HG03060 (cell line): ENCODE results near the gene CHTOP.
"Not testable (repeated sequence)": the region's sequence is repeated elsewhere in the genome, so short reads cannot be mapped to it uniquely, and the experiment has no call there.

Source experiments
- ATAC-seq: cut with Tn5 transposase; IDR thresholded peaks from one replicate; pipeline ENCODE4 v1.9.1; 2021; ENCODE audit warnings: low read depth, moderate number of reproducible peaks; ENCODE audit not compliant: unreplicated experiment

The CHTOP gene

DNA sequence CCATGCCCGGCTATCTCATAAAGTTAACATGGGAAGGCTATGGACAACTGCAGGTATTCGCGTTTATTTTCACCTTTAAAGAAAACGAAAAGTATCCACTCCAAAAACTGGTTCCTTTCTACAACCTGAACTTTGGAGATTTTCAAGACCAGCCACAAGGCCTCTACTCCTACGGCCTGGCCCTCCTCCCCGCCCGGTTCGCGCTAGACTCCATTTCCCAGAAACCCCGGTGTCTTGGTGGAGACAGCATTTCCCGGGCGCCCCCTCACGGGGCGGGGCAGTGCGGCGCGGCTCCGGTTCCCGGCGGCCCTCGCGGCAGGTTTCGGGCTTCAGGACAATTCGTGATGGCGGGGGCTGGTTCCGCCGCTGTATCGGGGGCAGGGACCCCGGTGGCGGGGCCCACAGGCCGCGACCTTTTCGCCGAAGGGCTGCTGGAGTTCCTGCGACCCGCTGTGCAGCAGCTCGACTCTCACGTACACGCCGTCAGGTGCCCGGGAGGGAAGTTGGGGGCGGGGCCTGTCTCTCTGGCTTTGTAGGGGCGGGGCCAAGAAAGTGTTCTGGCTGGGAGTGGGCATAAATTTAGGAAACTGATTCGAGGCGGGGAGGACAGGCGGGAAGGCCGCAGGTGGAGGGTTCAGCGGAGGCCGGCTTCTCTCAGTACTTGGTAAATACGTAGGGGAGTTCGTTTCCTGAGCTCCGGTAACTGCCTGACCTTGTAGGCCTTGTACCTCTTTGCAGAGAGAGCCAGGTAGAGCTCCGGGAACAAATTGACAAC is 24.7 kb downstream of the CHTOP start, which contains the start of gene SNAPIN:
Gene SNAPIN, plus strand, starts transcription at position 304 of the 775 bp plus-strand sequence. Its CDS starts 41 bp downstream, at position 345.
- ATAC-seq, result peak; percentile 51

DNA sequence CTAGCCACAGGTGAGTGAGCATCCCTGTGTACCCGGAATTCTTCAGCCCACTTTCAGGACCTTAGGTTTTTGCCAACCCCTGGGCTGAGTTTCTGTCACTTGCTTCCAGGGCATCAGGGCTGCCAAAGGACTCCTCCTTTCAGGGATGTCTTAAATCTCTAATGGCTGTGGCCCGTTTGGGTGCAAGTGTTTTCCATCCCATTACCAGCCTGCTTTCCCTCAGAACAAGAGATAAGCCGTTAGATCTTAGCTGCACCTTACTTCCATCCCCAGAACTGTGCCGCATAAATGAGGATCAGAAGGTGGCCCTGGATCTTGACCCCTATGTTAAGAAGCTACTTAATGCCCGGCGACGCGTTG is 25.3 kb downstream of the CHTOP start:
- ATAC-seq, result no peak

DNA sequence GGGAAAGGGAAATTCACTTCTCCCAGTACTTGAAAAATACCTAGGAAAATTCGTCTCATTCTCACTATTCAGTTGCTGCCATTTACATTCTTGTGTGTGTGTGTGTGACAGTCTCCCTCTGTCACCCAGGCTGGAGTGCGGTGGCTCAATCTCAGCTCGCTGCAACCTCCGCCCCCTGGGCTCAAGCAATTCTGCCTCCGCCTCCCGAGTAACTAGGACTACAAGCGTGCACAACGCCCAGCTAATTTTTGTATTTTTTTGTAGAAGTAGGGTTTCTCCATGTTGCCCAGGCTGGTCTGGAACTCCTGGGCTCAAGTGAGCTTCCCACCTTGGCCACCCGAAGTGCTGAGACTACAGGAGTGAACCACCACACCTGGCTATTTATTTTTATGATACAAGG is 25.8 kb downstream of the CHTOP start:
- no peak for ATAC-seq

DNA sequence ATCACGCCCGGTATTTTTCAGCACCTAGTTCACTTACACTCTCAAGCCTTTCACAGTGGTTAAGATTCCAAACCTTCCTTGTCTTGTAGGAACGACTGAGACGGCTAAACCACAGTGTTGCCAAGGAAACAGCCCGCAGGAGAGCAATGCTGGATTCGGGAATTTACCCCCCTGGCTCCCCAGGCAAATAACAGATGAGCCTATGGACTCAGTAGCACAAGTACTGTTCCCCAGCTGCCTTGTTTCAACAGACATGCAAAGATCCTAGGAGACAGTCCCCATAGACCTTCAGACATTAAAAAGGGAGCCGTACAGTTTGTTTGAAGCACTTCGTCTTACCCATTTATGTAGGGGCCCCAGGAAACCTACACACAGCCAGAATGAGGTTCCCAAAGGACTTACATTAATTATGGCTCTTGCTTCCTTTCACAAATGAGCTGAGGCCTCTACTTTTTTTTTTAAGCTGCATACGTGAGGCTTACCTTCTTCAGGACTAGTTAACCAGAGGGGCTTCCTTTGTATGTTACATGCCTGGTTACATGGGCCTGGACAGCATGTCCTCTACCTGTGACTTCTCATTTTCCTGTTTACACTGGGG is 27.3 kb downstream of the CHTOP start:
- no peak for ATAC-seq

DNA sequence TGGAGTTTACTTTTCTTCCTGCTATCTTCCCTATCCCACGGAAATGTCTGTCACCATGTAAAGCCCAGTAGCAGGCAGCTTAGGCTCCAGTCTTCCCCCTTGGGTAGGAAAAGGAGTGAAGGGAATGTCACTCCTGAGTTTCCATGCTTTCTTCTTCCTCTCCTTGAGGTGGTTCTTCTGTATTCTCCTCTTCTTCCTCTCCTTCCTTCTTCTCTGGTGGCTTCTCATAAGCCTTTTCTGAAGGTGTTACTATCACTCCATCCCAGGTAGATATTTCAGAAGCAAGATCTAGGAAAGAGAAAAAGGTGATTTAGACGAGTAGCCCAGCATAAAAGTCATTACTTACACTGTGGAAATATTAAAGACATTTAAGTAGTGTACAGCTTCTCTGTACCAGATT is 28.4 kb downstream of the CHTOP start:
- no peak for ATAC-seq

DNA sequence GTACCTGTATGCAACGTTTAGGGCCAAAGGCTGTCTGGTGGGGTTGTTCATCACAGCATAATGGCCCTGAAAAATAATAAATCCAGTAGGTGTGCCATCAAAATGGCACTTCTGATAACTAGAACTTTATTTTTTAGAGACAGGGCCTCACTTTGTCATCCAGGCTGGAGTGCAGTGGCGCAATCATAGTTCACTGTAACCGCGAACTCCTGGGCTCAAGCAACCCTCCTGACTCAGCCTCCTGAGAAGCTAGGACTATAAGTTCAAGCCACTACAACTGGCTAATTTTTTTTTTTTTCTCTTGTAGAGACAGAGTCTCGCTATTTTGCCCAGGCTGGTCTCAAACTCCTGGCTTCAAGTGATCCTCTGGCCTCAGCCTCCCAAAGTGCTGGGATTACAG is 29.3 kb downstream of the CHTOP start:
- no peak for ATAC-seq

DNA sequence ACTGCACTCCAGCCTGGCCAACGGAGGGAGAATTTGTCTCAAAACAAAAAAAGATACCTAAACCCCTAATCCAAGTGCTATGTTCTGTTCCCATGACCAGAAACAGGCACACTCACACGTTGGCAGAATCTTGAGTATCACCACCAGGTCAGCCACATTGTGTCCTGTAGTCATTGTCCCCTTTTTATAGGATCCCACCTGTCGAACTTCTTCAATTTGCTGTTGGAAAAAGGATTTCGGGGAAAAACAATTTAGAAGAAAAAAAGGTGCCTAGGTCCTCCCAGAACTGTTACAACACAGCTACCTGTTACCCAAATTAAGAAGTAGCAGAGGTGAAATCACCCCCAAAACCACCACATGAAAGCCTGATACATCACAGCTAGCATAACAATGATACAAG is 33.6 kb downstream of the CHTOP start:
- no peak for ATAC-seq

DNA sequence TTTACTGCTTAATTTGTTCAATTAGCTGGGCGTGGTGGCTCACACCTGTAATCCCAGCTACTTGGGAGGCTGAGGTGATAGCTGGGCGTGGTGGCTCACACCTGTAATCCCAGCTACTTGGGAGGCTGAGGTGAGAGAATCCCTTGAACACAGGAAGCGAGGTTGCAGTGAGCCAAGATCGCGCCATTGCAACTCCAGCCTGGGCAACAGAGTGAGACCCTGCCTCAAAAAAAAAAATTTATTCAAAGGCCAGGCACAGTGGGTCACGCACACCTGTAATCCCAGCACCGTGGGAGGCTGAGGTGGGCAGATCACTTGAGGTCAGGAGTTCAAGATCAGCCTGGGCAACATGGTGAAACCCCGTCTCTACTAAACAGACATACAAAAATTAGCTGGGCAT is 34.8 kb downstream of the CHTOP start:
- not testable (repeated sequence) for ATAC-seq

DNA sequence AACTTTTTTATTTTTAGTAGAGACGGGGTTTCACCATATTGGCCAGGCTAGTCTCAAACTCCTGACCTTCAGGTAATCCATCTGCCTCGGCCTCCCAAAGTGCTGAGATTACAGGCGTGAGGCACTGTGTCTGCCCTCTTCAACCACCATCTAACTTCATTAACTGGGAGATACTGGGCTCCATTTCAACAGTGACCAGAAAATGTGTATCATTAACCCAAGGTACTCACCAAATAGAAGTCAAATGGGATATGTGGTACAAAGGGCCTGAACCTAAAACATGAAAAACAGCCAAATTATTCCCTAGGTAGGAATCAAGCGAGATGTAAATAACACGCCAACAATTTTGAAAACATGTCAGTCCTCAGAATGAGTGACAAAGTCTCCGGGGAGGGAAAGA is 35.7 kb downstream of the CHTOP start:
- no peak for ATAC-seq

DNA sequence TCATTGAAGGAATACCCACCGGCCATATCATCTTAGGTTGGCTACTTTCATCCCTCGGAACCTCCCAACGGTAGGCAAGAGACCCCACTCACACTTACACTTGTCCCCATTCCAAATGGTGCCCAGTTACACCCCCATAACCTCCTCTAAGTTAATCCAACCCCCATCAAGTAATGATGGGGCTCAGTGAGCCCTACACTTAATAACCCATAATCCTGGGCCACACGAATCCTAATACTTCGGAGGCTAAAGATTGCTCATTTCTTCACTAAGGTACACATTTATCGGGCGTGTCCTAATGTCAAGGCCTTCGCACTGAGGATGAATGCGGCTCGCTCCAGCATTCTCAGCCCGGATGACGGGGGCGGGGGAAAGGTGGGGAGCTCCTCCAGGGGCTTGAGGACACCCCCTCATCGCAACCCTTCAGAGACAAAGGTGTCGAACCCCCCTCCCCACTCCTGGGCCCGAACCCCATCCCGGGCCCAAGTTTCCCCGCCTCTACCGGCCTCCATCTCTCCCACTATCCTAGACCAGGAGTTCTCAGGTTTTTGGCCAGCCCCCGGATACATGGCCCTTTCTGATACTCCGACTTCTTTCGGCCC is 36.5 kb downstream of the CHTOP start:
- no peak for ATAC-seq

DNA sequence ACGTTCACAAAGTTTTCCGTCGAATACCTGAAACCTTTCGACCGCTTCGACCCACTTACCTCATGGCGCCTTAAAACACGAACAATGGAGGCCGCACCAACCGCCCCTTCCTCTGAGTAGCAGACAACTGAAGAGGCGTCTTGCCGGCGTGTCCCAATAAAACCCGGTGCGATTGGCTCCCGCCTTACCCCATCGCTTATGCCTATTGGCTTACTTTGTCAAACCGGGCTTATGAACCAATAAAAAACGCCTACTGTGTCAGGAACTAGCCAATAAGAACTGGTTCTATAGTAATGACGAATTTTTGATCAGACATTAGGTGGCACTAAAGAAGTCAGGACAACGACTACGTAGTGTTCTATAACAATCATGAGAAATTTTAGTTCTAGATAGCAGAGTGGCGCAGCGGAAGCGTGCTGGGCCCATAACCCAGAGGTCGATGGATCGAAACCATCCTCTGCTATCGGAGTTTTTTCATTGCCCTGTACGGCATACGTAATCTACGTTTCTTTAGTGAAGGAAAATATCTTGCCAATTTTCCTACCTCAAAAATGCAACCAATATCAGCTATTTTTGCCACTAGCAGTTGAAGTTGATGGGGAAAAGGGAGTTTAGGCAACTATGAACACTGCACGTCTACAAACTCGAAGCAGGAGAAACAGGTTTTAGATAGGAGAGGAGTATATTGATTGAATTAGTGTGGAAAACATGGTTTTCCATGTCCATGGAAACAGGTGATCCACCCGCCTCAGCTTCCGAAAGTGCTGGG is 37.2 kb downstream of the CHTOP start, which contains the start of gene ILF2:
Gene ILF2, minus strand, starts transcription at position 135 of the 769 bp plus-strand sequence. Its CDS starts 71 bp downstream, at position 64.
- peak; percentile 94 for ATAC-seq

DNA sequence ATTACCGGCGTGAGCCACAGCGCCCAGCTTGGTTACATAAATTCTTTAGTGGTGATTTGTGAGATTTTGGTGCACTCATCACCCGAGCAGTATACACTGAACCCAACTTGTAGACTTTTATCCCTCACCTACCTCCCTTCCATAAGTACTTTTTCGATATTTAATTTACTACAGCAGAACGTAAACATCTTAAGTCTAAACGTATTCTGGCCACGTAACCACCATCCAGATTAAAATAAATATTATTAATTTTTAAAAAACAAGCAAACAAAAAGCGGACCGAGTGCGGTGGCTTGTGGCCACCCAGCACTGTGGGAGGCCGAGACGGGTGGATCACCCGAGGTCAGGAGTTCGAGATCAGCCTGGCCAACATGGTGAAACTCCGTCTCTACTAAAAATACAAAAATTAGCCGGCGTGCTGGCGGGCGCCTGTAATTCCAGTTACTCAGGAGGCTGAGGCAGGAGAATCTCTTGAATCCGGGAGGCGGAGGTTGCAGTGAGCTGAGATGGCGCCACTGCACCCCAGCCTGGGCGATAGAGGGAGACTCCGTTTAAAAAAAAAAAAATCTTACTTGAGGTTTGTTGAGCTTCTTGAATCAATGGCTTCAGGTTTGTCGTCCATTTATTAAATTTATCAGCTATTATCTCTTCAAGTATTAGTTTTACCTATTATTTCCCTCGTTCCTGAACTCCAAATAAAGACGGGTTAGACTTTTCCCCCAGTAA is 37.9 kb downstream of the CHTOP start:
- ATAC-seq, result not testable (repeated sequence)

DNA sequence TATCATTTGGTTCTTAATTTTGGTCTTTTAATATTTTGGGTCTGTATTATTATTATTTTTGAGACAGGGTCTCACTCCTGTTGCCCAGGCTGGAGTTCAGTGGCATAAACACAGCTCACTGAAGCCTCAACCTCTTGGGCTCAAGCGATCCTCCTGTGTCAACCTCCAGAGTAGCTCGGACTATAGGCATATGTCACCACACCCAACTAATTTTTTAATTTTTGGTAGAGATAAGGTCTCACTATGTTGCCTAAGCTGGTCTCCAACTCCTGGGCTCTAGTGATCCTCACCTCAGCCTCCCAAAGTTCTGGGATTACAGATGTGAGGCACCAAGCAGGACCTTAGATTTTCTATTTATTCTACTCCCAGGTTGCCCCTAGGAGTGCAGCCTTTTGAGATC is 39.6 kb downstream of the CHTOP start:
- no peak for ATAC-seq

DNA sequence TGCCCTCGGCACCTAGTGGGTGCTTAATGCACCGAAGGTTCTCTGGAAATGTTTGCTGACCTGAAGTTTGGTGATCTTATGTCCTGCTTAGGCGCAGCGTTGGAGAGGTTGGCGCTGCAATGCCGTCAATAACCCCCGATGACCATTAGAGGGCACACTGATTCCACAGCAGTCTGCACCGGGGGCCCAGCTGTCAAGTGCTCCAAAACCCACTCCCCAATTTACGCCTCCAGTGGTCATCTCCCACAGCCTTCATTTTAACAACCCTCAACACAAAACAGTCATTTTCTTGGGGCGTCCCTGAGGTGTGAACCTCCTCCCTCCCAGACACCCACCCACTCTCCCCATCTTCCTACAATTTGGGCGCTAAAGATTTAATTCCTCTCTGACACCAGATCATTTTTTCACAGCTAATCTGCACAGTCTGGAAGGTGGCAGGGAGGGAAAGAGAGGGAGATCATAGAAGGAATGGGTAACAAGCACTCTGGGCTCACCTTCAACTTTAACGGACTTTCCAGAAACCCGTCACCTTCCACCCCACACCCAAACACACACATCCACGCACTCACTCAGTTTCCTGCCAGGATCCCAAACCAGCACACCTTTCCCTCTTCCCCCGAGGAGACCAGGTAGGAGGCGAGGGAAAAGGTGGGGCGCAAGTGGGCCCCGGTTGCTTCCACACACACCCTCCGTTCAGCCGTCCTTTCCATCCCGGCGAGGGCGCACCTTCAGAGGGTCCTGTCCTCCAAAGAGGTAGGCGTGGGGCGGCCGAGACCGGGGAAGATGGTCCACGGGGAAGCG is 44.1 kb downstream of the CHTOP start:
- no peak for ATAC-seq

DNA sequence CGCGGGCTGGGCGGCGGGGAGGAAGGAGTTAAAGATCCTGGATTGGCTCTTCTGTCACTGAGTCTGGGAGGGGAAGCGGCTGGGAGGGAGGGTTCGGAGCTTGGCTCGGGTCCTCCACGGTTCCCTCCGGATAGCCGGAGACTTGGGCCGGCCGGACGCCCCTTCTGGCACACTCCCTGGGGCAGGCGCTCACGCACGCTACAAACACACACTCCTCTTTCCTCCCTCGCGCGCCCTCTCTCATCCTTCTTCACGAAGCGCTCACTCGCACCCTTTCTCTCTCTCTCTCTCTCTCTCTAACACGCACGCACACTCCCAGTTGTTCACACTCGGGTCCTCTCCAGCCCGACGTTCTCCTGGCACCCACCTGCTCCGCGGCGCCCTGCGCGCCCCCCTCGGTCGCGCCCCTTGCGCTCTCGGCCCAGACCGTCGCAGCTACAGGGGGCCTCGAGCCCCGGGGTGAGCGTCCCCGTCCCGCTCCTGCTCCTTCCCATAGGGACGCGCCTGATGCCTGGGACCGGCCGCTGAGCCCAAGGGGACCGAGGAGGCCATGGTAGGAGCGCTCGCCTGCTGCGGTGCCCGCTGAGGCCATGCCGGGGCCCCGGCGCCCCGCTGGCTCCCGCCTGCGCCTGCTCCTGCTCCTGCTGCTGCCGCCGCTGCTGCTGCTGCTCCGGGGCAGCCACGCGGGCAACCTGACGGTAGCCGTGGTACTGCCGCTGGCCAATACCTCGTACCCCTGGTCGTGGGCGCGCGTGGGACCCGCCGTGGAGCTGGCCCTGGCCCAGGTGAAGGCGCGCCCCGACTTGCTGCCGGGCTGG is 44.9 kb downstream of the CHTOP start, which contains the start of gene NPR1:
Gene NPR1, plus strand, starts transcription at position 170 of the 818 bp plus-strand sequence. Its CDS starts 421 bp downstream, at position 591.
- no peak for ATAC-seq

DNA sequence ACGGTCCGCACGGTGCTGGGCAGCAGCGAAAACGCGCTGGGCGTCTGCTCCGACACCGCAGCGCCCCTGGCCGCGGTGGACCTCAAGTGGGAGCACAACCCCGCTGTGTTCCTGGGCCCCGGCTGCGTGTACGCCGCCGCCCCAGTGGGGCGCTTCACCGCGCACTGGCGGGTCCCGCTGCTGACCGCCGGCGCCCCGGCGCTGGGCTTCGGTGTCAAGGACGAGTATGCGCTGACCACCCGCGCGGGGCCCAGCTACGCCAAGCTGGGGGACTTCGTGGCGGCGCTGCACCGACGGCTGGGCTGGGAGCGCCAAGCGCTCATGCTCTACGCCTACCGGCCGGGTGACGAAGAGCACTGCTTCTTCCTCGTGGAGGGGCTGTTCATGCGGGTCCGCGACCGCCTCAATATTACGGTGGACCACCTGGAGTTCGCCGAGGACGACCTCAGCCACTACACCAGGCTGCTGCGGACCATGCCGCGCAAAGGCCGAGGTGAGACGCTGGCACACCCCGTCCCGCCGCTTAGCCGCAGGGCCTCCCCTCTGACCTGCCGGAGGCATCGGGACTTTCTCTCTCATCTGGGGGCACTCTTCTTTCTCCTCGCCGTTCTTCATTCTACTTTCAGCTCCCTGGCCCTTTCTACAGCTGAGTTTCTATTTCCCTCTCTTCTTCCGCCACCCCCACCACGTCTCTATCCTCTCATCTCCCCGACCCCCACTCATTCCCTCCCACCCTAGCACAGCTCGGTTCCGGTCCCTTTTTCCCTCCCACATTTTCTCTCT is 45.7 kb downstream of the CHTOP start:
- ATAC-seq, result no peak

DNA sequence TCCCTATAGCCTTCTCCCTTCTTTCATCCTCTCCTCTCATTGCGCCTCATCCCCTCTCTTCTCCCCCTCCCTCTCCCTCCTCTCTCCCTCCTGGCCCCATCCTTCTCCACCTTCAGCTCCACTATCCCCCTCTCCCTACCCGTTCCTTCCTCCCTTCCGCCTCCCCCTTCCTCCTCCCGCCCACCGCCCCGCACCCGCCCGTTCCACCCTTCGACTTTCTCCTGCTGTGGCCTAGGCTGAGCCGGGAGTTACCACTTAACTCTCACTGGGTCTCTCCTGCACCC is 46.2 kb downstream of the CHTOP start:
- no peak for ATAC-seq

DNA sequence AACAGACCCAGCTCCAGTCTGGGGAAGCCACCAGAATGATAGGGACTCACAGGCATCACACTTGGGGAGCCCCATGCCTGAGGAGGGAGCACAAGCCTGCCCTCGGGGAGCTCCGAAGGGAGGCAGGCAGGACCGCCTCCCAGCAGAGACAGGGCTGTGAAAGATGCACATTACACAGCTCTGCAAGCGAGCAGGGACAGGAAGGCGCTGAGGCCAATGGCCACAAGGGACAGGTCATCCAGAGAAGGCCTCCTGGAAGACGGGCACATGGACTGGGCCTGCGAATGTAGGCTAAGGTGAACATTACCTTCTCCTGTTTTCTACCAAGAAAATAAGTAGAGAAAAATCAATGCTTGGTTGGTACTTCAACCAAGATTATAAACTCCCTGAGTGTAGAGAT is 48.9 kb downstream of the CHTOP start:
- no peak for ATAC-seq
